ENCODE measurements around the gene PIGU. TPM values are rescaled to one million over a fixed set of nuclear protein-coding genes. Genes with fewer than 3 reads are reported as not detected.

The PIGU gene
- total RNA-seq, 1 donor from 2014 or later: 46.2 TPM

GRCh38 chr20:34558320-34559218, 118.3 kb downstream of the PIGU start, which contains the start of gene MAP1LC3A:
Gene MAP1LC3A, plus strand, starts transcription at chr20:34558718. Its CDS starts 151 bp downstream, at chr20:34558869.
- TF ChIP-seq, protein P1, sequence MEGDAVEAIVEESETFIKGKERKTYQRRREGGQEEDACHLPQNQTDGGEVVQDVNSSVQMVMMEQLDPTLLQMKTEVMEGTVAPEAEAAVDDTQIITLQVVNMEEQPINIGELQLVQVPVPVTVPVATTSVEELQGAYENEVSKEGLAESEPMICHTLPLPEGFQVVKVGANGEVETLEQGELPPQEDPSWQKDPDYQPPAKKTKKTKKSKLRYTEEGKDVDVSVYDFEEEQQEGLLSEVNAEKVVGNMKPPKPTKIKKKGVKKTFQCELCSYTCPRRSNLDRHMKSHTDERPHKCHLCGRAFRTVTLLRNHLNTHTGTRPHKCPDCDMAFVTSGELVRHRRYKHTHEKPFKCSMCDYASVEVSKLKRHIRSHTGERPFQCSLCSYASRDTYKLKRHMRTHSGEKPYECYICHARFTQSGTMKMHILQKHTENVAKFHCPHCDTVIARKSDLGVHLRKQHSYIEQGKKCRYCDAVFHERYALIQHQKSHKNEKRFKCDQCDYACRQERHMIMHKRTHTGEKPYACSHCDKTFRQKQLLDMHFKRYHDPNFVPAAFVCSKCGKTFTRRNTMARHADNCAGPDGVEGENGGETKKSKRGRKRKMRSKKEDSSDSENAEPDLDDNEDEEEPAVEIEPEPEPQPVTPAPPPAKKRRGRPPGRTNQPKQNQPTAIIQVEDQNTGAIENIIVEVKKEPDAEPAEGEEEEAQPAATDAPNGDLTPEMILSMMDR (conservative IDR thresholded peaks at IDR 0.05): no peak
- peaks cover 11% of the 10 kb centered on the region for H3K36me3 Mint-ChIP-seq
- DNase-seq (ENCODE audit: extremely low spot score, unreplicated experiment): peak; percentile 99
- H3K4me1 Mint-ChIP-seq (ENCODE audit: unreplicated experiment): peaks cover 17% of the 10 kb centered on the region
- peak within 1 kb of the TSS; percentile 88 for H3K4me3 Mint-ChIP-seq
- H3K27ac Mint-ChIP-seq: peak within 1 kb of the TSS; percentile 90
- no peaks in the 10 kb centered on the region for H3K27me3 Mint-ChIP-seq
- H3K9me3 Mint-ChIP-seq: no peaks in the 10 kb centered on the region

DNA sequence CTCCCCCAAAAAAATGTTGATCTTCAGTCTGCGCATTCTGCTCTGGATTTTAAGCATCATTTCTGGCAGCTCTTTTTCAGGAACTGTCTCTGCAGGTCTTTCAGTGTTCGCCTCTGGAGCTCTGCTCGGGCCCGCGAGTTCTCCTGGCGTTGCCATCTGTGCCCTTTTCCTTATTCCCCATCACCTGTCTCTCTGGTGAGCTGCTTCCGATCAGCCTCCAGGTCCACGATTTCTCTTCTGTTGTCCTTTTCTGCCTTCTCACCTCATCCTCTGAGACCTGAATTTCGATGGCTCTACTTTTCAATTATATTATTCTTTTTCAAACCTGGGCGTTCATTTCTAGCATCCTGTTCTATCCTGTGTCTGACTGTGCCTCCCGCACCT, 119.0 kb downstream of the PIGU start:
- Mint-ChIP-seq H3K27ac (peak overlapping the region; percentile 88), H3K4me1 (ENCODE audit: unreplicated experiment) (peaks cover 18% of the 10 kb centered on the region), H3K27me3 (no peaks in the 10 kb centered on the region), H3K36me3 (peaks cover 11% of the 10 kb centered on the region), H3K9me3 (no peaks in the 10 kb centered on the region), H3K4me3 (peak overlapping the region; percentile 88)
- TF ChIP-seq, protein P1 (conservative IDR thresholded peaks at IDR 0.05): no peak
- DNase-seq (ENCODE audit: extremely low spot score, unreplicated experiment): no peak

- Mint-ChIP-seq H3K9me3 (peaks cover 5% of the 10 kb centered on the region), H3K36me3 (peaks cover 6% of the 10 kb centered on the region), H3K27ac (no peak overlapping the region), H3K4me1 (ENCODE audit: unreplicated experiment) (peaks cover 26% of the 10 kb centered on the region), H3K4me3 (no peak overlapping the region), H3K27me3 (no peaks in the 10 kb centered on the region)
- TF ChIP-seq, protein P1 (conservative IDR thresholded peaks at IDR 0.05): no peak
- DNase-seq (ENCODE audit: extremely low spot score, unreplicated experiment): no peak
Observed at GRCh38 chr20:34553366-34553867, 123.5 kb downstream of the PIGU start.

GRCh38 chr20:34552569-34552968, 124.3 kb downstream of the PIGU start:
- H3K27me3 Mint-ChIP-seq: no peaks in the 10 kb centered on the region
- H3K9me3 Mint-ChIP-seq: peaks cover 5% of the 10 kb centered on the region
- peak overlapping the region; percentile 10 for H3K27ac Mint-ChIP-seq
- TF ChIP-seq, protein P1 (conservative IDR thresholded peaks at IDR 0.05): no peak
- peaks cover 28% of the 10 kb centered on the region for H3K4me1 Mint-ChIP-seq (ENCODE audit: unreplicated experiment)
- H3K36me3 Mint-ChIP-seq: peaks cover 6% of the 10 kb centered on the region
- no peak for DNase-seq (ENCODE audit: extremely low spot score, unreplicated experiment)
- H3K4me3 Mint-ChIP-seq: no peak overlapping the region

GRCh38 chr20:34549929-34550305, 127.0 kb downstream of the PIGU start:
- H3K4me1 Mint-ChIP-seq (ENCODE audit: unreplicated experiment): peaks cover 35% of the 10 kb centered on the region
- peaks cover 6% of the 10 kb centered on the region for H3K36me3 Mint-ChIP-seq
- DNase-seq (ENCODE audit: extremely low spot score, unreplicated experiment): no peak
- no peaks in the 10 kb centered on the region for H3K27me3 Mint-ChIP-seq
- H3K27ac Mint-ChIP-seq: peak overlapping the region; percentile 88
- H3K4me3 Mint-ChIP-seq: peak overlapping the region; percentile 69
- H3K9me3 Mint-ChIP-seq: peaks cover 5% of the 10 kb centered on the region
- TF ChIP-seq, protein P1 (conservative IDR thresholded peaks at IDR 0.05): no peak
